ENCODE data around the gene HENMT1. TPM values are rescaled to one million over a fixed set of nuclear protein-coding genes. Genes with fewer than 3 reads are reported as not detected.

HENMT1 gene
- polyA plus RNA-seq, 1 of the 3 experiments (the other 2 are of a cell fraction): 0.03 TPM

DNA sequence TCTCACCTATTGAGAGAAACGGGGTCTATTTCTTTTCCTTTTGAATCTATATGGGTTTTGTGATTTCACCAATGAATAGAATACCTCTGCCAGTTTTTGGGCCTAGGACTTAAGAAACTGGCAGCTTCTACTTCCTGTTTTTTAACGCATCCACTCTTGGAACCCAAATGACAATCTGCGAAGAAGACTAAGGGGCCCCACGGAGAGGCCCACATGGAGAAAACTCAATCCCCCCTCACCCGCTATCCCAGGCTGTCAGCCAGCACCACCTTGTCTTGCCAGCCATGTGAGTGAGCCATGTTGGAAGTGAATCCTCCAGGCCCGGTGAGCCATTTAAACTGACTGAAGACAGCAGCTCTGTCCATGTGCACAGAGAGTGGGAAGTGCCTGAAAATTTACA lies 3.6 kb upstream of the HENMT1 start:
- no peak overlapping the region for H3K4me2 ChIP-seq
- H3K79me2 ChIP-seq (ENCODE audit: insufficient read depth): no peaks in the 10 kb centered on the region
- H3K9me2 ChIP-seq: no peaks in the 10 kb centered on the region
- H3K4me1 ChIP-seq (ENCODE audit: control insufficient read depth in 1 of 2, insufficient read depth in 2 of 2, low read depth in 1 of 2, low read length in 1 of 2): no peaks in the 10 kb centered on the region; a peak in 1 of 4 replicates
- no peak overlapping the region for H3K27ac ChIP-seq (ENCODE audit: low read depth in 2 of 2, low read length in 1 of 2)
- no peaks in the 10 kb centered on the region for H3K9me3 ChIP-seq
- POLR2A ChIA-PET: no interaction called here
- no peaks in the 10 kb centered on the region for H4K20me1 ChIP-seq (ENCODE audit: insufficient read depth)
- H3K9ac ChIP-seq: no peak overlapping the region
- no peaks in the 10 kb centered on the region for H3K27me3 ChIP-seq (ENCODE audit: insufficient read depth)
- no peaks in the 10 kb centered on the region for H3K36me3 ChIP-seq (replicated peaks in 1 of 2; ENCODE audit: control insufficient read depth in 1 of 2, insufficient read depth in 2 of 2, low read length in 1 of 2)
- CTCF ChIA-PET: interaction anchor here (0.9 to 1.2 kb wide), 2 partner anchors 8 to 234 kb away, joined by 3 read pairs; no protein-coding TSS in a partner anchor
- TF ChIP-seq POLR2AphosphoS5 (IDR thresholded peaks at IDR 0.05; ENCODE audit: low read depth, low read length) (no peak), USF1 (IDR thresholded peaks at IDR 0.05; ENCODE audit: borderline replicate concordance, low read depth) (no peak), GABPA (IDR thresholded peaks at IDR 0.05; ENCODE audit: low read depth) (no peak), MXI1 (IDR thresholded peaks at IDR 0.05; ENCODE audit: low read depth, low read length) (no peak), MEF2A (IDR thresholded peaks at IDR 0.05; ENCODE audit: borderline replicate concordance, low read depth) (no peak), RXRA (IDR thresholded peaks at IDR 0.05; ENCODE audit: borderline replicate concordance, low read depth) (no peak)
- TF ChIP-seq, protein P1, sequence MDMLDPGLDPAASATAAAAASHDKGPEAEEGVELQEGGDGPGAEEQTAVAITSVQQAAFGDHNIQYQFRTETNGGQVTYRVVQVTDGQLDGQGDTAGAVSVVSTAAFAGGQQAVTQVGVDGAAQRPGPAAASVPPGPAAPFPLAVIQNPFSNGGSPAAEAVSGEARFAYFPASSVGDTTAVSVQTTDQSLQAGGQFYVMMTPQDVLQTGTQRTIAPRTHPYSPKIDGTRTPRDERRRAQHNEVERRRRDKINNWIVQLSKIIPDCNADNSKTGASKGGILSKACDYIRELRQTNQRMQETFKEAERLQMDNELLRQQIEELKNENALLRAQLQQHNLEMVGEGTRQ (IDR thresholded peaks at IDR 0.05; ENCODE audit: borderline replicate concordance, low read depth, low read length): no peak
- TF ChIP-seq, protein P2, sequence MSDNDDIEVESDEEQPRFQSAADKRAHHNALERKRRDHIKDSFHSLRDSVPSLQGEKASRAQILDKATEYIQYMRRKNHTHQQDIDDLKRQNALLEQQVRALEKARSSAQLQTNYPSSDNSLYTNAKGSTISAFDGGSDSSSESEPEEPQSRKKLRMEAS (IDR thresholded peaks at IDR 0.05; ENCODE audit: low read depth): no peak
- TF ChIP-seq, protein P3, sequence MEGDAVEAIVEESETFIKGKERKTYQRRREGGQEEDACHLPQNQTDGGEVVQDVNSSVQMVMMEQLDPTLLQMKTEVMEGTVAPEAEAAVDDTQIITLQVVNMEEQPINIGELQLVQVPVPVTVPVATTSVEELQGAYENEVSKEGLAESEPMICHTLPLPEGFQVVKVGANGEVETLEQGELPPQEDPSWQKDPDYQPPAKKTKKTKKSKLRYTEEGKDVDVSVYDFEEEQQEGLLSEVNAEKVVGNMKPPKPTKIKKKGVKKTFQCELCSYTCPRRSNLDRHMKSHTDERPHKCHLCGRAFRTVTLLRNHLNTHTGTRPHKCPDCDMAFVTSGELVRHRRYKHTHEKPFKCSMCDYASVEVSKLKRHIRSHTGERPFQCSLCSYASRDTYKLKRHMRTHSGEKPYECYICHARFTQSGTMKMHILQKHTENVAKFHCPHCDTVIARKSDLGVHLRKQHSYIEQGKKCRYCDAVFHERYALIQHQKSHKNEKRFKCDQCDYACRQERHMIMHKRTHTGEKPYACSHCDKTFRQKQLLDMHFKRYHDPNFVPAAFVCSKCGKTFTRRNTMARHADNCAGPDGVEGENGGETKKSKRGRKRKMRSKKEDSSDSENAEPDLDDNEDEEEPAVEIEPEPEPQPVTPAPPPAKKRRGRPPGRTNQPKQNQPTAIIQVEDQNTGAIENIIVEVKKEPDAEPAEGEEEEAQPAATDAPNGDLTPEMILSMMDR (IDR thresholded peaks at IDR 0.05): no peak
- H3K4me3 ChIP-seq (ENCODE audit: low read depth in 2 of 2, low read length in 1 of 2): no peak overlapping the region
- no peak overlapping the region for H2AFZ ChIP-seq (ENCODE audit: low read depth)
- 95% methylated on average over 6 of the region's 6 CpGs for WGBS (ENCODE audit: low lambda C conversion rate)
- no peak for DNase-seq
- no peaks in the 10 kb centered on the region for H3F3A ChIP-seq (replicated peaks; ENCODE audit: insufficient read depth)

DNA sequence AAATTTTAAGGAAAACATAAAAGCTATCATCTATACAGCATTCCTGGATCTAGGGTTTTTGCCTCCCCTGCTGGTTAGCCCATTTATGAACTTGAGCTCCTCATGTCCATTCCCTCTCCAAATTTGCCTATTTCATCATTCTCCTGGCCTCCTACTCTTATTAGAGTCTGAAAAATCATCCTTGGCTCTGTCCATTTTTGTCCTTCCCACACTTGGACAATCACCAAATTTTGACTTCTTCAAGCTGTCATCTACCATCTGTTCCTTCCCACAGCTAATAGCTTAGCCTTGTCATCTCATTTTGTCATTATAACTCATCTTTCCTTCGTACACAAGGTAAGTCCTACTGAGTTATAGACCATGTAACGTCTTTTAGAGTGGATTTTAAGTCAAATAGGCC lies 2.2 kb upstream of the HENMT1 start:
- no peak overlapping the region for H3K9ac ChIP-seq
- 48% methylated on average over 2 of the region's 2 CpGs for WGBS (ENCODE audit: low lambda C conversion rate)
- H3K36me3 ChIP-seq (replicated peaks in 1 of 2; ENCODE audit: control insufficient read depth in 1 of 2, insufficient read depth in 2 of 2, low read length in 1 of 2): no peaks in the 10 kb centered on the region
- H3K9me2 ChIP-seq: no peaks in the 10 kb centered on the region
- H3K4me3 ChIP-seq (ENCODE audit: low read depth in 2 of 2, low read length in 1 of 2): no peak overlapping the region
- no peak for DNase-seq
- no peaks in the 10 kb centered on the region for H3K79me2 ChIP-seq (ENCODE audit: insufficient read depth)
- TF ChIP-seq EP300 (IDR thresholded peaks at IDR 0.05; ENCODE audit: borderline replicate concordance in 1 of 2, low read depth in 1 of 2, low read length in 1 of 2) (no peak), GABPA (IDR thresholded peaks at IDR 0.05; ENCODE audit: low read depth) (no peak), FOSL2 (IDR thresholded peaks at IDR 0.05; ENCODE audit: borderline replicate concordance, low read depth) (no peak), MEF2A (IDR thresholded peaks at IDR 0.05; ENCODE audit: borderline replicate concordance, low read depth) (no peak), POLR2AphosphoS5 (IDR thresholded peaks at IDR 0.05; ENCODE audit: low read depth, low read length) (no peak), SMC3 (IDR thresholded peaks at IDR 0.05; ENCODE audit: low read depth, low read length) (no peak), NRF1 (IDR thresholded peaks at IDR 0.05; ENCODE audit: low read depth, low read length) (no peak), RCOR1 (IDR thresholded peaks at IDR 0.05; ENCODE audit: low read length) (no peak), USF1 (IDR thresholded peaks at IDR 0.05; ENCODE audit: borderline replicate concordance, low read depth) (no peak), RAD21 (IDR thresholded peaks at IDR 0.05; ENCODE audit: low read length) (no peak), TAF1 (IDR thresholded peaks at IDR 0.05; ENCODE audit: borderline replicate concordance, low read depth, low read length) (no peak)
- no peaks in the 10 kb centered on the region for H3K9me3 ChIP-seq
- H4K20me1 ChIP-seq (ENCODE audit: insufficient read depth): no peaks in the 10 kb centered on the region
- H3K4me1 ChIP-seq (ENCODE audit: control insufficient read depth in 1 of 2, insufficient read depth in 2 of 2, low read depth in 1 of 2, low read length in 1 of 2): no peaks in the 10 kb centered on the region; a peak in 1 of 4 replicates
- no peaks in the 10 kb centered on the region for H3K27me3 ChIP-seq (ENCODE audit: insufficient read depth)
- CTCF ChIA-PET: interaction anchor here (0.6 to 1.0 kb wide), 4 partner anchors 15 to 151 kb away, joined by 3 read pairs; partner anchors contain the start of gene PRPF38B
- no peak overlapping the region for H2AFZ ChIP-seq (ENCODE audit: low read depth)
- H3K4me2 ChIP-seq: no peak overlapping the region
- H3F3A ChIP-seq (replicated peaks; ENCODE audit: insufficient read depth): no peaks in the 10 kb centered on the region
- no peak overlapping the region for H3K27ac ChIP-seq (ENCODE audit: low read depth in 2 of 2, low read length in 1 of 2)
- POLR2A ChIA-PET: no interaction called here
